Measurements from ENCODE around the gene DOK5.

Gene DOK5

DNA sequence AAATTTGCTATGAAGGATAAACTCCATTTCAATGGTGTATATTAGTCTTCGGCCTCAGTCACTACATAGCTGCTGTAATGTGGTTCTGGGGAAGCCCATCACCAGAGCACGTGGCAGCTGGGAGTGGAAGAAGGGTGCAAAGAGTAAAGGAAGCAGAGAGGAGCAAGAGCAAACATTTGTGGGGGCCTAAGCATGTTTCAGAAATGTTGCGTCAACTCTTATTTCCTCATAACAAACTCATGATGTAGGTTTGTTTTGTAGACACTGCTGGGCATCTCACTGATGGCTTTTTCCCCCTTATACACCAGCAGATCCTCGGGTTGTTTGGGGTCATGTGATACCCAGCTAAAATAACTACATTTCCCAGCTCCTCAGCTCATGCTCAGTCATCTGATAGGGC, 37.3 kb downstream of the DOK5 start:
- no peak for DNase-seq (ENCODE audit: low read depth in 4 of 4, low spot score in 1 of 4)

GRCh38 chr20:54514028-54514607, 38.7 kb downstream of the DOK5 start:
- no peak for DNase-seq (ENCODE audit: low read depth in 4 of 4, low spot score in 1 of 4)

- DNase-seq (ENCODE audit: low read depth in 4 of 4, low spot score in 1 of 4) = no peak
Observed at GRCh38 chr20:54515793-54516628, 40.6 kb downstream of the DOK5 start.

GRCh38 chr20:54517241-54517975, 42.0 kb downstream of the DOK5 start:
- no peak for DNase-seq (ENCODE audit: low read depth in 4 of 4, low spot score in 1 of 4)

- DNase-seq (ENCODE audit: low read depth in 4 of 4, low spot score in 1 of 4) = no peak
Observed at GRCh38 chr20:54524849-54525248, 49.5 kb downstream of the DOK5 start.

GRCh38 chr20:54525916-54526590, 50.7 kb downstream of the DOK5 start:
- DNase-seq (ENCODE audit: low read depth in 4 of 4, low spot score in 1 of 4) = no peak

DNA sequence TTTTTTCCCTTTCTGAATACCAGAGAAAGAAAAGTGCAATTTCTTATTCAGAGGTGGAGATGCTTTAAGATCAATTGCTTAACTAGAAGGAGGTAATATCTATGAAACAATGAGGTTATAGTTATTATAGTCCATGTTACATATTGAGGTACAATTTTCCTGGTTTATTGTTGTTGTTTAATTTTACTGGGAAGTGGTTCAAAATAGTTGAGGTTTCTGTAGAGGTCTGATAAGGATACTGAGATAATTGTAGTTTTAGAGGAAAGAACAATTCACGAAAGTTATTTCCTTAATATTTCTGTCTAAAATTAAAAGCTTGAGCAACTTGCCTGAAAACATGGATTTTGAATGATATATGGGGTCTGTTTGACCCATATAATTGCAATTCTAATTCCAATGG, 51.4 kb downstream of the DOK5 start:
- no peak for DNase-seq (ENCODE audit: low read depth in 4 of 4, low spot score in 1 of 4)

DNA sequence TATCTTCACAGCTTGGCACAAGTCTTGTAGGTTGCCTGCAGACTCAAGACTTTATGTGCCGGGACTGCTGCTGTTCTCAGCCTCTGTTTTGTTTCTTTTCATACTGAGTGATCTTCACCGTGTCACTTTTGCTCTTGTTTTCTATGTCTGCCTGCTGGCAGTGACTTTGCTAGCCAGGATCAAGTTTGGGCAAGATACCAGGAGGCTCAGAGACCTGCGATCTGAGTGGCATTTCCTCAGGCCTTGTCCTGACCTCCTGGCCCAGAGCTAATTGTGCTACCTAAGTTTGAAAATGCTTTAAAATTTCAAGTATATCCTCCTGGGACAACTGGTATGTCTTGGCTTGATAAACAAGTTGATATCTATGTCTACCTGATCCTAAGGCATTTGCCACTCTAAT, 57.2 kb downstream of the DOK5 start:
- no peak for DNase-seq (ENCODE audit: low read depth in 4 of 4, low spot score in 1 of 4)

GRCh38 chr20:54534101-54534500, 58.7 kb downstream of the DOK5 start:
- no peak for DNase-seq (ENCODE audit: low read depth in 4 of 4, low spot score in 1 of 4)

- DNase-seq (ENCODE audit: low read depth in 4 of 4, low spot score in 1 of 4) = no peak
Observed at GRCh38 chr20:54535033-54535432, 59.6 kb downstream of the DOK5 start.

GRCh38 chr20:54535746-54536145, 60.4 kb downstream of the DOK5 start:
- DNase-seq (ENCODE audit: low read depth in 4 of 4, low spot score in 1 of 4) = no peak

DNA sequence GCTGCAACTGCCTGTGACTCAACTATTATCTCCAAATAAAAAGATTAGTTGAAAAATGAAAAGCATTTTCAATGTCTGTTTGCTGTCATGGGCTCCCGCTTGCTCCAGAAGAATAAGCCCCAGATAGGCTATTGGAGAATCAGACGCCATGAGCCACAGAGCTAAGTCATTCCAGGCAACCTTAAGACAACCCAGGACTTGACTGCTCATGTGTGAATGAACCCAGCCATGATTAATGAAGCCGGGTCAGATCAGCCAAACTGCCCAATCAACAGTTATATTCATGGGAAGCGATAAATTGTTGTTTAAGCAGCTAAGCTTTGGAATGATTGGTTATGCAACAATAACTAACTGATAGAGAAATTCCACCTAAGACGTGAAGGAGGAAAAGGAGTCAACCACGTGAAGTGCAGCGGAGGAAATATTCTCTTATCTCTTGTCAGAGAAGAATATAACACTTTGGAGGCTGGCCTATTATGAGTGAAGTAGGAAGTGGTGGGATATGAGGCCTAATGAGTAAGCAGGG, 64.2 kb downstream of the DOK5 start:
- DNase-seq (ENCODE audit: low read depth in 4 of 4, low spot score in 1 of 4) = no peak

DNA sequence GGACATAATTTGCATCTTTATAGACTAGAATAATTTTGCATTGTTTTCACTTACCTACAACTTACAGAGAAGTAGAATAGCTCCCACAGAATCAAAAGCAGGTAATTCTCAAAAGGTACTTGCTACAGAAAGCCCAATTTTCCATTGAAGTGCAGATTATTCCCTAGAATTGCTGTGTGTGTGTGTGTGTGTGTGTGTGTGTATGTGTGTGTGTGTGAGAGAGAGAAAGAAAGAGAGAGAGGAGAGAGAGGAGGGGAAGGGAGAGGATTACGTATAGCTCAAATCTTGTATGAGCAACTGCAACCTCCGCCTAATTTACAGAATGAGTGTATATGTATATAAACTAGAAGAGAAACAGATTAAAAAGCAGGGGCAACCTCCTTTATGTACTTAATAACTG, 68.0 kb downstream of the DOK5 start:
- DNase-seq (ENCODE audit: low read depth in 4 of 4, low spot score in 1 of 4) = no peak

GRCh38 chr20:54545676-54546358, 70.4 kb downstream of the DOK5 start:
- DNase-seq (ENCODE audit: low read depth in 4 of 4, low spot score in 1 of 4) = no peak

- DNase-seq (ENCODE audit: low read depth in 4 of 4, low spot score in 1 of 4) = no peak
Observed at GRCh38 chr20:54548849-54549248, 73.5 kb downstream of the DOK5 start.

DNA sequence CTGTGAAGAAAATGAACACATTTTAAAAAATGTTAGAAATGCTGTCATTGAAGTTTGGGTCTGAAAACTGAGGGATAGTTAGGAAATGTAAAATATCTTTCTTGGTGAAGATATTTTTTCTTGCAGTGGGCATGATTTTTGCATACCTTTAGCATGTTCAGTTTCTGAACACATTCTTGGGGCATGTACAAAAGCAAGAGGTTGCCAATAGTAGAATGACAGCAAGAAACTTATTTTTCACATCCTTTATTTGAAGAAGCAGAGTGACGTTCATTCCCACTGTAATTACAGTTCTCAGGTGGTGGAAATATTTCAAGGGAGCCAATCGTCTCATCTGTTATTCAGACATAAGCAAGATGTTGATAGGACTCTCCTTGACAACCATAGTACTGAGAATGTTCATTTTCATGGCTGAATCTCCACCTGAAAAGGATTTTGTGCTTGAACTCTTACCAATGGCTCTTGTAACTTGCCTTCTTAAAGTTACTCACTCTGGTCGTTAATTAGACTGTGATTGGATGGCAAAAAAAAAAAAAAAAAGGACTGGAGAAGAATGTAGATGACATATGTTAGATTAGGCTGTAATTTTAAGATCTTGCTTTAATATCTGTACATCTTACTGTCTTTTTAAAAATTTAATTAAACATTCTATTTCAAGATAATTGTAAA, 74.4 kb downstream of the DOK5 start:
- DNase-seq (ENCODE audit: low read depth in 4 of 4, low spot score in 1 of 4) = no peak

DNA sequence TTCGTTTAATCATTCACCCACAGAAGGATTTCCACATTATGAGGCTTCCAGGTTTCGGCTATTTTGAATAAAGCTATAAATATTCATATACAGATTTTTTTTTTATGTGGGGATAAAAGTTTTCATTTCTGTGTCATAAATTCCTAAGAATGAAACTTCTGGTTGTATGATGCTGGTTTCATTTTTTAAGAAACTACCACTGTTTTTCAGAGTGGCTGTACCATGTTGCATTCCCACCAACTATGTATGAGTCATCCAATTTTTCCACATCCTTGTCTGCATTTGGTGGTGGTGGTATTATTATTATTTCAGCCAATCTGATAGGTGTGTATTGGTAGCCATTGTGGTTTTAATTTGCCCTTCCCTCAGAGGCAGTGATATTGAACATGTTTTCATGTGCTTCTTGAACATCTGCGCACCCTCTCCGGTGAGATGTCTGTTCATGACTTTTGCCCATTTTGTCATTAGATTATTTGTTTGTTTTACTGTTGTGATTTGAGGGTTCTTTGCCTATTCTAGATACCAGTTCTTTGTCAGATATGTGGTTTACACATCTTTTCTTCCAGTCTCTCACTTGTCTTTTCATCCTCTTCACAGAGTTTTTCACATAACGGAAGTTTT, 75.5 kb downstream of the DOK5 start:
- DNase-seq (ENCODE audit: low read depth in 4 of 4, low spot score in 1 of 4) = no peak

DNA sequence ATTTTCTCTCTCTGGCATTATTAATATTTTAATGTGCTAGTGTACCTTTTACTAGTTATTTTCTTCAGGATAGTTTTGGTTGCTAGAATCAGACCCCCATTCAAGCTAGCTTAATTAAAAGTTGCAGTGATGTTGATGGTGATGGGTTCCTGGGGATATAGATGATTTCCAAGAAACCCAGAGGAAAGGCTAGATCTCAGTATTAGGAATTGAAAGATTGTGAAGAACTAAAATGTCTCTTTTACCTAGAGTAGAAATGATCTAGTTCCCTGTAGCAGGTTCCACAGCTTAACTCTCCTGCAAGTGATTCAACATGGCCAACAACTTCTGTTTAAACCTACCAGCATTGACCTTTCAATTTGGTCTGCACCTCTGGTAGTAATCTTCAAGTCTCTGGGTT, 78.6 kb downstream of the DOK5 start:
- no peak for DNase-seq (ENCODE audit: low read depth in 4 of 4, low spot score in 1 of 4)

DNA sequence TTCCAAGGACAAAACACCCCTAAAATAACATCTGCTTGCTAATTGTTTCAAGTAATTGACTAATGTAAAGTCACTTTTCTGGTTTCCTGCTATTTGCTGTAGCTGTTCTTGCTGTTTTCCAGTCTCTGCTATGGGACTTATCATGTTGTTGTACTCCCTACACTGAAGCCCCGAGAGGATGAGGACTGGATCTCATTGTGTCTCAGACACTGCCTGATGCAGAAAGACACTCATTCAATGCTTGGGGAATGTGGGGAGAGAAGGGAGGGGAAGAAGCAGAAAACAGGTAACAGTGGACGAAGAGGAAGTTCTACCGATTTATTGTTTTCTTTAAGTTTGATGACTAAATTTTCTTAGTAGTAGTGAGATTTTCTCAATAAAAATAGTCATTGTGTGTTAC, 79.8 kb downstream of the DOK5 start:
- DNase-seq (ENCODE audit: low read depth in 4 of 4, low spot score in 1 of 4) = no peak

GRCh38 chr20:54556406-54556805, 81.0 kb downstream of the DOK5 start:
- no peak for DNase-seq (ENCODE audit: low read depth in 4 of 4, low spot score in 1 of 4)
